SK-N-SH (cell line): Measurements from ENCODE around the gene ZNF507. TPM values are rescaled to one million over a fixed set of nuclear protein-coding genes. Genes with fewer than 3 reads are reported as not detected.

Experiments
- CTCF ChIA-PET: fragments of 300-600, 350-600 bp; formaldehyde crosslinking; extraction: SDS; loops from one replicate; lab custom pipeline; 2021; lab: Yijun Ruan, JAX
- POLR2A ChIA-PET: fragments of 350-600 bp; sonication (Branson Sonifier 250); formaldehyde crosslinking; extraction: SDS; loops from one replicate; lab custom pipeline; 2020; ENCODE audit warnings: antibody characterized with exemption, inconsistent platforms; lab: Yijun Ruan, JAX
- DNase-seq: peaks from one replicate; pipeline ENCODE4 v3.0.0; 2012
- H2AFZ ChIP-seq: fragments of 200-600 bp; sonication (generic); 2 replicates; pipeline ENCODE4 v1.8.1; 2016; ENCODE audit warnings: antibody characterized with exemption, mild to moderate bottlenecking, low read depth
- H3F3A ChIP-seq: fragments of 200-600 bp; sonication (generic); replicated peaks from 2 replicates; pipeline ENCODE3; 2016; ENCODE audit warnings: antibody characterized with exemption, mild to moderate bottlenecking; ENCODE audit not compliant: insufficient read depth
- H3K27ac ChIP-seq, 2 experiments: fragments of 200-500 bp in 1 of 2; fragments of 200-600 bp in 1 of 2; sonication (Bioruptor generic) in 1 of 2; sonication (generic), shearing (Covaris generic) in 1 of 2; 2 replicates each; pipeline versions ENCODE4 v1.5.1 to v1.6.1; 2014 to 2016; ENCODE audit warnings: low read depth in 2 of 2, inconsistent platforms in 1 of 2, low read length in 1 of 2, mild to moderate bottlenecking in 1 of 2, mixed read lengths in 1 of 2
- H3K27me3 ChIP-seq: fragments of 200-600 bp; sonication (generic), shearing (Covaris generic); 2 replicates; pipeline ENCODE4 v1.6.1; 2016; ENCODE audit warnings: mixed run types; ENCODE audit not compliant: insufficient read depth
- H3K36me3 ChIP-seq, 2 experiments: fragments of 200-500 bp in 1 of 2; fragments of 200-600 bp in 1 of 2; sonication (Bioruptor generic) in 1 of 2; sonication (generic) in 1 of 2; replicated peaks in 1 of 2; 2 replicates each; pipeline versions ENCODE3 to v1.5.1; 2014 to 2016; ENCODE audit warnings: low read length in 1 of 2, mild to moderate bottlenecking in 1 of 2; ENCODE audit not compliant: insufficient read depth in 2 of 2, control insufficient read depth in 1 of 2
- H3K4me1 ChIP-seq, 2 experiments: fragments of 200-500 bp in 1 of 2; fragments of 200-600 bp in 1 of 2; sonication (Bioruptor generic) in 1 of 2; sonication (generic), shearing (Covaris generic) in 1 of 2; 2 replicates each; pipeline versions ENCODE4 v1.5.1 to v1.6.1; 2014 to 2016; ENCODE audit warnings: low read depth in 1 of 2, low read length in 1 of 2, mixed run types in 1 of 2; ENCODE audit not compliant: insufficient read depth in 2 of 2, control insufficient read depth in 1 of 2
- H3K4me2 ChIP-seq: fragments of 200-600 bp; sonication (generic), shearing (Covaris generic); 2 replicates; pipeline ENCODE4 v1.6.1; 2017; ENCODE audit warnings: mixed run types
- H3K4me3 ChIP-seq, 2 experiments: fragments of 200-500 bp in 1 of 2; fragments of 200-600 bp in 1 of 2; sonication (Bioruptor generic) in 1 of 2; sonication (generic), shearing (Covaris generic) in 1 of 2; 2 replicates each; pipeline versions ENCODE4 v1.5.1 to v1.8.1; 2014 to 2016; ENCODE audit warnings: low read depth in 2 of 2, inconsistent platforms in 1 of 2, low read length in 1 of 2, mild to moderate bottlenecking in 1 of 2, mixed read lengths in 1 of 2, moderate library complexity in 1 of 2
- H3K79me2 ChIP-seq: fragments of 200-600 bp; sonication (generic); 2 replicates; pipeline ENCODE4 v1.8.1; 2017; ENCODE audit warnings: mild to moderate bottlenecking; ENCODE audit not compliant: insufficient read depth
- H3K9ac ChIP-seq: fragments of 200-600 bp; sonication (generic); 2 replicates; pipeline ENCODE4 v1.6.1; 2017; ENCODE audit warnings: mixed run types
- H3K9me2 ChIP-seq: fragments of 200-600 bp; sonication (generic); 2 replicates; pipeline ENCODE4 v1.6.1; 2017; ENCODE audit warnings: mixed run types
- H3K9me3 ChIP-seq: fragments of 200-600 bp; sonication (generic); 2 replicates; pipeline ENCODE4 v1.6.1; 2017; ENCODE audit warnings: mixed run types, mild to moderate bottlenecking, moderate library complexity
- H4K20me1 ChIP-seq: fragments of 200-600 bp; sonication (generic); 2 replicates; pipeline ENCODE4 v1.6.1; 2017; ENCODE audit warnings: mild to moderate bottlenecking, mixed run types; ENCODE audit not compliant: insufficient read depth
- CHD2 ChIP-seq: fragments of 150-350 bp; IDR thresholded peaks from 2 replicates; pipeline ENCODE4 v1.6.1; 2018; ENCODE audit warnings: low read length; ENCODE audit not compliant: partially characterized antibody
- EZH2phosphoT487 ChIP-seq: fragments of 200-600 bp; sonication (generic); IDR thresholded peaks from 2 replicates; pipeline ENCODE4 v1.6.1; 2017; ENCODE audit warnings: low read depth, mixed run types, mild to moderate bottlenecking, antibody characterized with exemption, moderate library complexity, borderline replicate concordance
- FOSL2 ChIP-seq: IDR thresholded peaks from 2 replicates; pipeline ENCODE4 v1.4.0; 2012; ENCODE audit warnings: low read depth, mild to moderate bottlenecking, moderate library complexity, borderline replicate concordance
- FOXJ3 ChIP-seq: sonication (generic); formaldehyde crosslinking; IDR thresholded peaks from 2 replicates; pipeline ENCODE4 v1.5.1; 2020; ENCODE audit warnings: mild to moderate bottlenecking, missing genetic modification reagents
- FOXM1 ChIP-seq: IDR thresholded peaks from 2 replicates; pipeline ENCODE4 v1.4.0; 2012; ENCODE audit warnings: low read depth, mild to moderate bottlenecking
- MAX ChIP-seq: IDR thresholded peaks from 2 replicates; pipeline ENCODE4 v1.4.0; 2012; ENCODE audit warnings: low read depth
- PBX3 ChIP-seq: IDR thresholded peaks from 2 replicates; pipeline ENCODE4; 2012
- POLR2AphosphoS5 ChIP-seq: IDR thresholded peaks from 2 replicates; pipeline ENCODE4 v1.6.1; 2012; ENCODE audit warnings: low read depth, low read length
- RAD21 ChIP-seq: IDR thresholded peaks from 2 replicates; pipeline ENCODE4 v1.6.1; 2012; ENCODE audit warnings: mild to moderate bottlenecking, low read length
- REST ChIP-seq: IDR thresholded peaks from 2 replicates; pipeline ENCODE4 v1.6.1; 2012; ENCODE audit warnings: mild to moderate bottlenecking, low read depth, low read length, moderate library complexity
- RFX5 ChIP-seq: IDR thresholded peaks from 2 replicates; pipeline ENCODE4 v1.6.1; 2012; ENCODE audit warnings: mild to moderate bottlenecking, improper control_type of control experiment, low read length
- RXRA ChIP-seq: IDR thresholded peaks from 2 replicates; pipeline ENCODE4 v1.4.0; 2012; ENCODE audit warnings: low read depth, mild to moderate bottlenecking, borderline replicate concordance
- TAF1 ChIP-seq: IDR thresholded peaks from 2 replicates; pipeline ENCODE4 v1.6.1; 2012; ENCODE audit warnings: low read depth, mild to moderate bottlenecking, low read length, moderate library complexity, borderline replicate concordance
- USF1 ChIP-seq: IDR thresholded peaks from 2 replicates; pipeline ENCODE4 v1.4.0; 2012; ENCODE audit warnings: low read depth, borderline replicate concordance
- WGBS: methylation state at CpG from one replicate; pipeline ENCODE4 v1.1.6; 2017; ENCODE audit warnings: low lambda C conversion rate; 5-methylcytosine and 5-hydroxymethylcytosine counted together
- polyA plus RNA-seq, 3 experiments: library from polyadenylated mRNA; depleted of rRNA; stranded (reverse); fragments of >200 nt; gene quantifications; 2 replicates each; pipeline ENCODE4 v1.2.3, GENCODE V29; 2012

ZNF507 gene
- polyA plus RNA-seq, 1 of the 3 experiments (the other 2 are of a cell fraction): 6.8 TPM

GRCh38 chr19:32322541-32322940 is 22.9 kb upstream of the ZNF507 start:
- no peaks in the 10 kb centered on the region for H3K4me1 ChIP-seq
- H2AFZ ChIP-seq: no peak overlapping the region
- TF ChIP-seq PBX3: no peak
- no peak for TF ChIP-seq EZH2phosphoT487
- TF ChIP-seq TAF1: no peak
- TF ChIP-seq USF1: no peak
- no peak for TF ChIP-seq CHD2
- no peak for TF ChIP-seq FOXM1
- no peak for TF ChIP-seq RAD21
- TF ChIP-seq POLR2AphosphoS5: no peak
- no peak for TF ChIP-seq FOSL2
- TF ChIP-seq RFX5: no peak
- TF ChIP-seq MAX: no peak
- TF ChIP-seq FOXJ3: no peak
- no peak for TF ChIP-seq REST
- TF ChIP-seq RXRA: no peak
- TF ChIP-seq, all 33 proteins: peak for 0
- no peak for DNase-seq
- Histone ChIP-seq H3K36me3 (no peaks in the 10 kb centered on the region), H3K4me3 (no peak overlapping the region), H4K20me1 (no peaks in the 10 kb centered on the region), H3K4me2 (no peak overlapping the region), H3K9me3 (no peaks in the 10 kb centered on the region), H3K9me2 (no peaks in the 10 kb centered on the region), H3K79me2 (no peaks in the 10 kb centered on the region), H3K27me3 (no peaks in the 10 kb centered on the region), H3K9ac (no peak overlapping the region), H3F3A (no peaks in the 10 kb centered on the region), H3K27ac (no peak overlapping the region)
- 78% methylated on average over 7 of the region's 7 CpGs for WGBS
- POLR2A ChIA-PET: no interaction called here
- CTCF ChIA-PET: interaction anchor here (0.7 to 2.4 kb wide), 4 partner anchors 17 to 1653 kb away, joined by 3 to 7 read pairs (median 4); no protein-coding TSS in a partner anchor
